SK-N-MC (cell line): Measurements from ENCODE around the gene JADE2.

ENCODE experiments used
- EZH2 ChIP-seq: fragments of 200-600 bp; sonication (generic); IDR thresholded peaks from one replicate; pipeline ENCODE4 v1.6.1; 2017; ENCODE audit warnings: antibody characterized with exemption
- FOXP2 ChIP-seq: optimal IDR thresholded peaks from 2 replicates; pipeline ENCODE3; 2011; ENCODE audit warnings: mild to moderate bottlenecking, moderate library complexity; ENCODE audit not compliant: insufficient read depth; ENCODE audit errors: extremely low read length, control extremely low read depth
- POLR2AphosphoS5 ChIP-seq: IDR thresholded peaks from 2 replicates; pipeline ENCODE4 v1.6.1; 2012; ENCODE audit warnings: mild to moderate bottlenecking, low read depth, low read length, borderline replicate concordance

- no peak for TF ChIP-seq EZH2
- no peak for TF ChIP-seq POLR2AphosphoS5
- no peak for TF ChIP-seq FOXP2
Observed at GRCh38 chr5:134563221-134563620, 37.8 kb downstream of the JADE2 start.
